Activated T-helper 1 cell treated with Interleukin-2 at 50 U/mL for 16 hours (primary cell): ENCODE results near the gene STAG1.
"Not testable (repeated sequence)": the region's sequence is repeated elsewhere in the genome, so short reads cannot be mapped to it uniquely, and the experiment has no call there.

Experiments
- DNase-seq: peaks from one replicate; pipeline ENCODE4 v3.0.0-alpha.2; 2020; ENCODE audit warnings: low read depth

STAG1 gene

DNA sequence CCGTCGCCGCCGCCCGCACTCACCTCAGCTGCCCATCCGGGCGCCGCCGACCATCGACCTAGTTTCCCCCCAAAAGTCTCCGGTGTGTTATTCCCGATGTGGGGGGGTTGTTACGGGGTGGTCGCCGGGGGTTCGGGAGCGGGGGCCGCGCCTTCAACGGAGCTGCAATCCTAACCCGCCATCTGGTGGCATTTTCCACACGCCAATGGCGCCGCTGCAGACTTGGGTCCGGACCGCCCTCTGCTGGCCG, at the start of gene STAG1:
STAG1 (minus strand) TSS at position 207 of the 250 bp plus-strand sequence. CDS start 121,480 bp downstream, outside the sequence.
- DNase-seq = no peak

DNA sequence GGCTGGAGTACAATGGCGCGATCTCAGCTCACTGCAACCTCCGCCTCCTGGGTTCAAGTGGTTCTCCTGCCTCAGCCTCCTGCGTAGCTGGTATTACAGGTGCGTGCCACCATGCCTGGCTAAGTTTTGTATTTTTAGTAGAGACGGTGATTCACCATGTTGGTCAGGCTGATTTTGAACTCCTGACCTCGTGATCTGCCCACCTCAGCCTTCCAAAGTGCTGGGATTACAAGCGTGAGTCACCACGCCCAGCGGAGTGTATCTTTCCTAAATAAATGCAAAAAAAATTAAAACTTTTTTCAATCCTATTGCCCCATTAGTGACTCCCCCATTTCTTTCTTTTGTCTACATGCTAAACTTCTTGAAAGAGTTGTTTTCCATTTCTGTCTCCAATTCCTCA, 49.0 kb upstream of the STAG1 start:
- DNase-seq = not testable (repeated sequence)

DNA sequence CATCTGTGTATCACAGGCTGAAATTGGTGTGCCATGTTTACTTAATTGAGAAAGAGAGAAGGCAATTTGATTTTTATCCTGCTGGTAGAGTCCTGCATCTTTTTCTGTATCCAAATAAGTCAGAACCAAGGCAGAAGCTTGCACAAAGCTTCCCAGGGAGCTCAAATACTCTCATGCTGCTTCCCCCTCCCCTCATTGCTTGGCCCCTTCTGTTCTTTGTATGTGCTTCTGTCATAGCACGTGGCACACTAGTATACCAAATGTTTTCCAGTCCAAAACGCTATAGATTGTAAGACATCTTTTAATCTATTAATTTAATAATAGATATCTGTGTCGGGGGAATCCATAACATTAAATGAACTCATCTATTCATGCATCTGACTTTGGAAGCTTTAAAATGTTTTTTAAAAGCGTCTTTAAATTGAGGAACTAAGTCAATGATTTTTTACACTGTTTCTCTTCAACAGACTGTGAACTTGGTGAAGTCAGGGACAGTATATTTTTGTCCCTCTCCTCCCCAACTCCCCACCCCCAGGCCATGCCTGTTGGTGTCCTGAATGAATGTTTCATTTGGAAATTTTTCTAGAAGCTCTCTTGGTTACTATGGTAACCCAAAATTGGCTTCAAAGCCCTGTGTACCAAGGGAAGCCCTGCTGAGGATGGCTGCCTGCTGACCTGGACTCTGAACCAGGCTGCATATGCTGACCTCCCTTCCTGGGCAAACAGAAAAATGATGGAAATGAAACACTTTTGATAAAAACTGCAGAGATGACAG, 40.6 kb upstream of the STAG1 start:
- DNase-seq = no peak

DNA sequence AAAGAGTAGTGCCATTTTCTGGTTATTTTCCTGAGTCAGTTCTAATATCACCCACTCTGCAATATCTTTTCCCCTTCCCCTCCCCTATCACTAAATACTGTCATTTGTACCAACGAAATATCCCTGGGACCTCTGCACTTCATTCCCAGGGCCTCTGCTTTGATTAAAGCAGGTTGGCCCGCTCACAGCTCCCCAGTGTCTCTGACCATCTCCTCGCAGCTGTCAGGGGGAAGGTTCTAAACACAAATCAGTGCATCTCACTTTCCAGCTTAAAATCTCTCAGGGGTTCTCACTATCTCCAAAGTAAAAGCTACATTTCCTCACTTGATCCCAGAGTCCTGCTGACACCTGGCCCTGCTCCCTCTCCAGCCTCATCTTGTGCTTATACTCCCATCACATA, 38.6 kb upstream of the STAG1 start:
- no peak for DNase-seq

DNA sequence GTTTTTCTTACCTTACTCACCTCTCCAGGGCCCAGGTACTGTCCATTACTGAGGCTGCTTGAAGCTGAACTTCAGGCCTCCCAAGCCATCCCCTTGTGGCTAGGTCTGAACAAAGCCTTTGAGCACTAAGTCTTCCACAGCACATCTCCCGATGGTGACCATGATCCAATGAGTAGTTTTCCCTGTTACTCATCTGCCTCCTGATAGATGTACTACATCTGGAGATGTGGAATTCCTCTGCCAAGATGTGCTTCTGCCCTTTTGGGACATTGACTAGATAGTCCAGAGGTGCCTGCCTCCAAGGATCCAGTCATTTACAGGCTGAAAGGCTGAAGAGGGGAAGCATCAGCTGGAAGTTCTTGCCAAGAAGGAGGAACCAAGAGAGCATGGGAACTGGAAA, 37.8 kb upstream of the STAG1 start:
- no peak for DNase-seq

DNA sequence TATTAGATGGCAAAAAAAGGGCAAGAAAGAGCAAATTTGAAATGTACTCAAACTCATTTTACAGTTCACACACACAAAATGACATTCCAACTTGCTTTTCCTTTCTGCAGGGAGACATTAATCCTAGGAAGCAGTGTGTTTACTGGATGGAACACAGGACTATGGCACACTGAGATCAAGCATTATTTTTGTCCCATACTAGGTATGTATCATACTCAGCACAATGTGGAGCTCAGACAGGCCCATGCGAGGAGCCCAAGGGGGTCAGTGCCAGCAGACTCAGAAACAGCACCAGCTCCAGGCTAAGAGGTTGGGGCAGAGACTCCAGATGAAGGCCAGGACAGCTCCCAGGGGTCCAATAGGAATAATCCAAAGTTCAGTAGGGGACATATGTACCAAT, 36.0 kb upstream of the STAG1 start:
- DNase-seq = no peak

DNA sequence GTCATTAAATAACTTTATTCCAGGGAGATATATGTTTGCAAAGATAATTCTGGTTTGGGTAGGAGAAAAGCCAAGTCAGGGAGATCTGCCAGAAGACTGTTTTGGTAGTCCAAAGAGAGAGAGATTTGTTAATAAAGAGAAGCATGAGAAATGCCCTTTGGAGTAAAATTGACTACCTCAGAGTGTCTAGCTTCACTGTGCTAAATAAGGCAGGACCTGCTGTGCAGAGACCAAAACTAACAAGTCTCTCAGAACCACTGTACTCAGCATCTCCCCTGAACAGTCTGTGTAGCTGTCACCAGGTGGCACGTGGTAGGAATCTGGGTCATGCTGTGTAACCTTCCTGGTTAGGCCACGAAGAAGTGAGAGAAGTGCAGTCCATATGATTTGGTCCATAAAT, 35.2 kb upstream of the STAG1 start:
- DNase-seq = no peak

DNA sequence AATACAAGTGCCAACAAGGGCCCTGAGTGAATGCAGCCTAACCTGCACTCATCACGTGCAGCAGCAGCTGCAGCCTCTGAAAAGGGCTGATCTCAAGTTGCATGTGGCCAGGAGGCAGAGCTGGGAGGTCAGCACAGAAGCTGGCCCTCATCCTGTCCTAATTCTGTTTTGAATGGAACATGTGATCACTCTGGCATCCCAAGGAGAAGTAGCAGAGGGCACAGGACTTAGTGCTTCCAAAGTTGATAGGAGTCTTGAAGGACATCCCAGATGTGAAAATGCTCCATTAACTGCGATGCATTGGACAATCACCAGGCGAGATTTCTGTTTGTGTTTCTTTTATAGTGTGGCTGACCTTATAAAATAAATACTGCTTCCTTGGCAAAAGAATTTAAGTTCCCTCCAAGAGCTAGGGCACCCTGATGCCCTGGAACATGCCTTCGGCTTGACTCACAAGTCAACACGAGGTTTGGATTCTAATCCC, 31.6 kb upstream of the STAG1 start:
- no peak for DNase-seq

DNA sequence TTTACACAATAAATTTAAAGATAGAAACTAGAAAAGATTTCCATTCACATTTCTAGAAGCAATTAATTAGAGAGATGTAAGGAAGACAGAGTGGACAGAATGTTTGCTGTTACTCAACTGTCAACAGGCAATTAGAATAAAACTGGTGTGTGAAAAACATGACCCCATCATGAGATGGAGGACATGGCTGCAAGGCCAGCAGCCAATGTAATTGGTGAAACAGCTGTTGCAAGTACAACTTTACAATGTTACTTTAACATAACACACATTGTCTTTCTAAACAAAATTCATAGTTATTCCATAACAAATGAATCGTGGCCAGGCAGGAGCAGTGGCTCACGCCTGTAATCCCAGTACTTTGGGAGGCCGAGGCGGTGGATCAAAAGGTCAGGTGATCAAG, 28.6 kb upstream of the STAG1 start:
- no peak for DNase-seq

DNA sequence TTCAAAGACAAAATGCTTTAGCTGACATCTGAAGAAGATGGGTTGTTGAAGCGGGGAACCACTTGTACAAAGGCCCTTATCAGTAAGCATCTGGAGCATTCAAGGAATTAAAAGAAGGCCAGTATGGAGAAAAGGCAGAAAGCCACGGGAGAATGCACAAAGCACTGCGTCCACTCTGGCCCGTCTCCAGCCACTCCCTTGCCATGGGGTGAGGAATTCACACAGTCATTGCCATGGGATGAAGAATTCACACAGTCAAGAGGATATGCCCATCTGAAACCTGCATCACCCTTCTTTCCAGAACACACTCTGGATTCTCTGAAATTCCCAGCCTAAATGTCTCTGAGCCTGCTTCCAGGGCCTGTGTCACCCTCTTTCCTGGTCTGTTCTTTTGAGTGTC, 26.7 kb upstream of the STAG1 start:
- no peak for DNase-seq

DNA sequence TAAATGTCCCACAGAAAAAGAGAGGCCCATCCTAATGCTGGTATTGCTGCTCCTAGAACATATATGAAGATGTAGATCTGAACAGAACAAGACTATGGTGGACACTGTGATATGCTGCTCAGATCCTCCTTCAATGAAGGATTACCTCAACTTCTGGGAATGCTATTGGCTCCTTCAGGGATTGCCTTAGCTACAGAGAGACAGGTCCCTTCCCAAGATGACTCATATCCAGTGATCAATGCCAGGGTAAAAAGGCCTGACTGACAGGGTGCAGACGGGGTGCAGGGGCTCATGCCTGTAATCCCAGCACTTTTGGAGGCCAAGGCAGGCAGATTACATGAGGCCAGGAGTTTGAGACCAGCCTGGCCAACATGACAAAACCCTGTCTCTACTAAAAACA, 20.5 kb upstream of the STAG1 start:
- DNase-seq = no peak

DNA sequence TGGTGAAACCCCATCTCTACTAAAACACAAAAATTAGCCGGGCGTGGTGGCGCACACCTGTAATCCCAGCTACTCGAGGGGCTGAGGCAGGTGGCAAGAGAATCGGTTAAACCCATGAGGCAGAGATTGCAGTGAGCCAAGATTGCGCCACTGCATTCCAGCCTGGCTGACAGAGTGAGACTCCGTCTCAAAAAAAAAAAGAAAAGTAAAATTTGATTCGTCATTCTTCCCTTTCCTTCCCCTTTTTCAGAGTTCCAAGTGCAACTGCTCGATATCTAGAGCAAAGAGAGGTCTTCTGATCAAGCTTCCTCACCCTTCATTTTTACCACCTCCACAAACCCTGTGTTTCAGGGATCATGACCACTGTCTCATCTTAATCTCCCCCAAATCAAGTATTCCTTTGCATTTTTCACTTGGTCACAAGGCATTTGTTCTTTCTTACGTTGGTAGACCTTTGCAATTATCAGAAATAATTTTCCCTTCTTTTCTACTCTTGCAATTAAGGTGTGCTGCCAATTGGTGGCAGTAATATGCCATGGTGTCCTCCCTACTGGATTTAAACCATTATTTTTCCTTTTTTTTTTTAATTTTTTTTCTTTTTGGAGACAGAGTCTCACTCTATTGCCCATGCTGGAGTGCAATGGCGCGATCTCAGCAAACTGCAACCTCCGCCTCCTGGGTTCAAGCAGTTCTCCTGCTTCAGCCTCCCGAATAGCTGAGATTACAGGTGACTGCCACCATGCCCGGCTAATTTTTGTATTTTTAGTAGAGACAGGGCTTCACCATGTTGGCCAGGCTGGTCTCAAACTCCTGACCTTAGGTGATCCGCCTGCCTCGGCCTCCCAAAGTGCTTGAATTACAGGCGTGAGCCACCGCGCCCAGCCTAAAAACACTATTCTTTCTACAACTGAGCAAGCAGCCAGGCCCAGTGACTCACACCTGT, 6.3 kb upstream of the STAG1 start:
- DNase-seq = not testable (repeated sequence)

DNA sequence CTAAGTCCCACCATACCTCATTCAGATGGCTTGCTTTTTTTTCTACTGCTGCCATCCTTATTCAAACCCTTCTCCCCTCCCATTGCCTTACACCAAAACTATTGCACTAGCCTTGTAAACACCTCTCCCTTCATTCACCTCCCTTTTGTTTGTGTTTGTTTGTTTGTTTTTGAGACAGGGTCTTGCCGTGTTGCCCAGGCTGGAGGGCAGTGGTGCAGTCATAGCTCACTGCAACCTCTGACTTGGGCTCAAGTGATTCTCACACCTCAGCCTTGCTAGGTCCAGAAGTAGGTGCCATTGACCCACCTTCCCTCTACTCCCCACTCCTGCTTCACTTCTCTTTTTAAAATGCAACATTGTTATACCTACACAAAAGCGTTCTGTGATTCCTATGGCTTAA, 3.0 kb upstream of the STAG1 start:
- no peak for DNase-seq

DNA sequence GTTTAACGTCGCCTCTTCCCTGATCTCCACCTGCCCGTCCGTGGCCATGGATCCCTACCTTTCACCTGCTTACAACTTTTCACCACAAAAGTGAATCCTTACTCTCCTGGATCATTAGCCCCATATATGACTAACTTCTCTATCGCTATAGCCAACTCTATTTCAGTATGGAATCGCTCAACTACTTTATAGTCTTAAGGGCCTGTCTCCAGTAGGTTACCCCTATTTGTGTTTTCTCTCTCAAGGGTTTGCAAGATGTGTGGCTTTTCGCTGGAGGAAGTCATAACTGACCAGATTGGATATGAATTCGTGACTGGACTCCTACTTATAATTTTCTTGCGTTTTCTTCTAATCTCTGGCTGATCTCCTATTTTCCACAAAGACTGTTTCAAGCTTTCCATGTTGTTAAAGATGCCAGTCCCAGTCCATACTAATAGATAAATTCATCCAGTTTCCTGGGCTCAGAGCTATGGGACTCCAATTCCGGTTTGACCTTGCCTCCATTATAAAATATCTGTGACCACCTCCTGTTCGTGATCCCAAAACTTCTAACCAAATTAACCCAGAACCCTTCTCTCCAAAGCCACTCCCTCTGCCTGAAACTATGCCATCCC, 1.3 kb upstream of the STAG1 start:
- no peak for DNase-seq

DNA sequence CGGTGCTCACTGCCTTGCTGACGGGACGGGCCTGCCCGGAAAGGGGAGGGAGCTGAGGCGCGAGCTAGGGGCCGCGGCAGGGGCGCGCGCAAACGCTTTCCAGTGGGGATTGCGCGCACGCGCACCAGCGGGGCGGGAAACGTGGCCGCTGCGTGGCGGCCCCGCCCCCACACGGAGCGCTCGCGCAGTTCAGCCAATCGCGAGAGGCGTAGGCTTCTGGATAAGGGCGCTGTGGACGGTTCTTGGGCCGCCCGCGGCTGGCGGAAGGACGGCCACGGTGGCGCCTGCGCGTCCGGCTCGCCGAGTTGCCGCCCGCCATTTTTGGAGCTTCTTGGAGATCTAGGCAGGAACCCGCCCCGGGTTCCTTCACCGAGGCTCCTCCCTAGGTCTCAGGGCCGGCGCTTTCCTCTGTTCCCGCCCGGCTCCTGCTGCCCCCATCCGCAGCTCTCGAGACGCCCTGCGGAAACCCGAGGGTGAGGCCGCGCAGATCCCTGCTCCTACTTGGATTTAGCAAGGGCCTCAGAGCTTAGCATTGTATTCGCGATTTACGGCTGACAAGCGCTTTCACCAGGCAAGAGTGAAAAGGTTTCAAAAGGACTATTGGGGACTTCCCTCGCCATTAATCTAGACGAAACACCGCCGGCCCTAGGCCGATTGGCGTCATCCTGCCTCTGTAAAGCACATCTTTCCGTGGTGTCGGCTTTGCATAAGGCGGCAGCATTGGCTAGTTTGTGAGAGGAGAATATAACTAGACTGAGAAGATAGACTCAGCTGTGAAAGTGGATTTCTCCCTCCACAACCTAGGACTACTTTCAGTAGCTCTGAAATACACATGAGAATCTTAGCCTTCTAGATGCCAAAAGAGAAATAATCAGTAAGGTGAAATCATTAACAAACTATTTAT, 496 bp upstream of the STAG1 start:
- peak; percentile 99 for DNase-seq

DNA sequence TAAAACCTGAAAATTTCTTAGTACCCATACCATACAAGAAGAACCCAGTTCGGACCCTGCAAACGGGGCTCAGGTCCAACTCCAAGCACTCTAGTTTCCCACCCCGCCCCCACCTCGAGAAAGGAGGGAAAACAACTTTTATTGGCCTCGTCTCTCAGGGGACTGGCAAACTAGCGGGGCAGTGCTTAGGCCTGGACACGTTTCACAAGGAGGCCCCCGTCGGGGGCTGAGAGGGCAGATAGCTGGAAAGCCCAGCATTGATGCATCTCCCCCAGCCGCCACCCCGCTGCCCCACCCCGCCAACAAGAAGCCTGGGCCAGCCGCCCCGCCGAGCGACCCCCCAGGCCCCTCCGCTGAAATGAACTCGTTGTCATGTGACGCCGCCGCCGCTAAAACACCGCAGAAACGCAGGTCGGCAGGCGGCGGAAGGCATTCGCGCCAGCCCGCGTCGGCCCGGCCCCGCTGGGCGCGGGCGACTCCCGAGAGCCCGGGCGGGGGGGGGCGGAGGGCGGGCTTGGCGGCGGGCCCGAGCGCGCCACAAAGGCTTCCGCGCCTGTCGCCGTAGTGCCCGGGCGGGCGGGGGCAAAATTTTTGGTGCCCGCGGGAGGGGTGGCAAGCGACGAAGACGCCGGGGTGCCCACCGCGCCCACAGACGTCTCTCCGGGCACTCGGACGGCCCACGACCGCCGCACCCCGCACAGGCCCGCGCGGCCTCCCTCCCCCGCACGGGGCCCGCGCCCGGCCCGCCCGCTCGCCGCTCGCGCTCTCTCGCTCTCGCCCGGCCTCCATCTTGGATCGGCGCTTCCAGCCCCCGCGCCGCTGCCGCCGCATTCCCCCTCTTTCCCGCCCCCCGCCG, 634 bp downstream of the STAG1 start:
- DNase-seq = peak; percentile 59

DNA sequence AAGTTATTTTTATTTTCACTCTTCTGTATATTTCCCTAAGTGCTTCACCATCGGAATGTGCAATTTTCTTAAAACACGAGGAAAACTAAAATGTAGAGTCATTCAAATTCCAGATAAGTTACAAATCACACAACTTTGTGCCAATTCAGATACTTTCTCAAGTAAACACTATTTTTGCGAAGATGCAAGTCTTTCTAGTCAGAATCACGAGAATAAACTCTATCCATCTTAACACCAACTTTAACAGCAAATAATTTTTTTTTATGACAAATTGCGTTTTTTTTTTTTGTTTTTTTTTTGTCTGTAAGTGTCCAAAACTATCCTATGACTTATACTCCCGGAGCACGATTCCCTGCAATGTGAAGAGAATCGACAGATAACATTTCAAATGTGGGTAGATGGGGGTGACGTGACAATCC, 1.3 kb downstream of the STAG1 start:
- no peak for DNase-seq

DNA sequence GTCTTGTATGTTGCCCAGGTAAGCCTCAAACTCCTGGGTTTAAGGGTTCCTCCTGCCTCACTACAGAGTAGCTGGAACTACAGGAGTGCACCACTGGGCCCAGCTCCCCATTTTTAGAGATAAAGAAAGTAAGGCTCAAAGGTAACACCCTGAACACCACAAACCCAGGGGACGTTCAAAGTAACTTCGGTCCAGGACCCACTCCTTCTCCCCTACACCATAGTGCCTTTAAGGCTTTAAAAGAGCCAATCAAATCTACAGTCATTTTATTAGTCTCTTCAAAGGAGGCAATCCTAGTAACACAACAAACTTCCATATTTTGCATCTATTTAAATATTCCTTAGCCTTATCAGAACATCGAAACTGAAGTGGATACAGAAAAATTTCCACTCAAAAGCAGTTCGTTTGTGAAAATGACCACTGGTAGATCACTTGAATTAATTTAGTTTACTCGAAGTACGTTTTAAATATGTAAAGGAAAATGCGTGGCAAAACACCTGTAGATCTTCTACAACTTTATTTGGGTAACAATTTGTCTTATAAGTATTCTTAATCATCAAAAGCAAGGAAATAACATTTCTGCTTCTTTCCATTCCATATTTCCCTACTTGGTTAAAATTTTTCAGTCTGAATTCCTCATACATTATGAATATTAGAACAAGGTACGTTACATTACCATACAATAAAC, 1.8 kb downstream of the STAG1 start:
- DNase-seq = no peak

DNA sequence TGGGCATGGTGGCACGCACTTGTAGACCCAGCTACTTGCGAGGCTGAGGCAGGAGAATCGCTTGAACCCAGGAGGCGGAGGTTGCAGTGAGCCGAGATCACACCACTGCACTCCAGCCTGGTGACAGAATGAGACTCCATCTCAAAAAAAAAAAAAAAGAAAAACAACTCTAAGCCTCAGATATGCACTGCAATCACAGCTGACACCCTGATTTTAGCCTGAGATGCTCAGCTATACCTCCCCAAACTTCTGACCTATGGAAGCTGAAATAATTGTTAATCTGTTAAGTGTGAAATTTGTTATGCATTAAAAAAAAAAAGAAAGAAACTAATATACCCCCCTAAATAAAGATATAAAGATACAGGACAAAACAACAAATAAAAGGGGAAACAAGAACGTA, 2.6 kb downstream of the STAG1 start:
- DNase-seq = not testable (repeated sequence)

DNA sequence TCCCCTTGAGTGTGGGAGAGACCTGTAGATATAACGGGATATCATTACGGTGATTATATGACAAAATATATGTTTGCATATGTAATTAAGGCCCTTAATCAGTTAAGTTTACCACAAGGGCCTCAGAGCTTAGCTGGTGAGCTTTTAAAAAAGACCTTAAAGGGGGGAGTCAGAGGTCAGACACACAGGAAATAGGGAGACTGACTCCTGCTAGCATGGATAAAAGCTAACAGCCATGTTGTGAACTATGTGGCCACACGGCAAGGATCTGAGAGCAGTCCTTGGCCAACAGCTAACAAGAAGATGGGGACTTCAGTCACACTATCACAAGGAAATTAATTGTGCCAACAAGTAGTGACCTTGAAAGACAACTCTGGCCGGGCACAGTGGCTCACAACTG, 3.1 kb downstream of the STAG1 start:
- no peak for DNase-seq
